ENCODE data around the gene OSBPL10. TPM values are rescaled to one million over a fixed set of nuclear protein-coding genes. Genes with fewer than 3 reads are reported as not detected.

Gene OSBPL10
- polyA plus RNA-seq, 1 donor from 2014 or later, result 2.0 TPM

- Histone ChIP-seq H3K4me3 (ENCODE audit: low read length) (no peak overlapping the region), H4K20me1 (ENCODE audit: insufficient read depth) (no peaks in the 10 kb centered on the region), H3K4me2 (ENCODE audit: low read length) (no peak overlapping the region), H3K9me3 (ENCODE audit: low read length) (no peaks in the 10 kb centered on the region), H3K36me3 (ENCODE audit: insufficient read depth, low read length) (no peaks in the 10 kb centered on the region), H3K9me2 (ENCODE audit: insufficient read depth, low read length) (no peaks in the 10 kb centered on the region), H2AFZ (ENCODE audit: low read depth, low read length) (no peak overlapping the region), H3K27ac (ENCODE audit: low read length) (no peak overlapping the region), H3K27me3 (ENCODE audit: insufficient read depth, low read depth, low read length) (no peaks in the 10 kb centered on the region), H3F3A (ENCODE audit: insufficient read depth, low read length, poor library complexity, severe bottlenecking) (no peaks in the 10 kb centered on the region), H3K79me2 (replicated peaks; ENCODE audit: insufficient read depth, low read length) (no peaks in the 10 kb centered on the region), H3K9ac (ENCODE audit: low read length) (no peak overlapping the region)
- no peak for TF ChIP-seq POLR2AphosphoS5 (IDR thresholded peaks at IDR 0.05)
- no peak for TF ChIP-seq RAD21 (conservative IDR thresholded peaks at IDR 0.05)
- TF ChIP-seq EP300 (conservative IDR thresholded peaks at IDR 0.05; ENCODE audit: poor library complexity, severe bottlenecking), result no peak
- TF ChIP-seq TAF1 (IDR thresholded peaks at IDR 0.05; ENCODE audit: low read depth), result no peak
- no peak for TF ChIP-seq EZH2 (IDR thresholded peaks at IDR 0.05; ENCODE audit: borderline replicate concordance, insufficient read depth, low read length, poor library complexity, severe bottlenecking)
- TF ChIP-seq SMC3 (conservative IDR thresholded peaks at IDR 0.05; ENCODE audit: poor library complexity), result no peak
- TF ChIP-seq REST (IDR thresholded peaks at IDR 0.05; ENCODE audit: borderline replicate concordance), result no peak
- TF ChIP-seq MXI1 (conservative IDR thresholded peaks at IDR 0.05; ENCODE audit: poor library complexity, severe bottlenecking), result no peak
- no peak for TF ChIP-seq CTCF (IDR thresholded peaks at IDR 0.05; ENCODE audit: poor library complexity, severe bottlenecking)
Observed at GRCh38 chr3:31955581-31955980, 25.5 kb downstream of the OSBPL10 start.

GRCh38 chr3:31953636-31954035 is 27.4 kb downstream of the OSBPL10 start:
- no peak overlapping the region for H3K9ac ChIP-seq (ENCODE audit: low read length)
- no peak overlapping the region for H3K27ac ChIP-seq (ENCODE audit: low read length)
- no peaks in the 10 kb centered on the region for H3K27me3 ChIP-seq (ENCODE audit: insufficient read depth, low read depth, low read length)
- H3K4me2 ChIP-seq (ENCODE audit: low read length), result no peak overlapping the region
- no peaks in the 10 kb centered on the region for H3F3A ChIP-seq (ENCODE audit: insufficient read depth, low read length, poor library complexity, severe bottlenecking)
- TF ChIP-seq TAF1 (IDR thresholded peaks at IDR 0.05; ENCODE audit: low read depth) (no peak), EZH2 (IDR thresholded peaks at IDR 0.05; ENCODE audit: borderline replicate concordance, insufficient read depth, low read length, poor library complexity, severe bottlenecking) (no peak), SMC3 (conservative IDR thresholded peaks at IDR 0.05; ENCODE audit: poor library complexity) (no peak), POLR2AphosphoS5 (IDR thresholded peaks at IDR 0.05) (no peak), REST (IDR thresholded peaks at IDR 0.05; ENCODE audit: borderline replicate concordance) (no peak), MXI1 (conservative IDR thresholded peaks at IDR 0.05; ENCODE audit: poor library complexity, severe bottlenecking) (no peak), RAD21 (conservative IDR thresholded peaks at IDR 0.05) (no peak), CTCF (IDR thresholded peaks at IDR 0.05; ENCODE audit: poor library complexity, severe bottlenecking) (no peak), EP300 (conservative IDR thresholded peaks at IDR 0.05; ENCODE audit: poor library complexity, severe bottlenecking) (no peak)
- H3K9me2 ChIP-seq (ENCODE audit: insufficient read depth, low read length), result no peaks in the 10 kb centered on the region
- H2AFZ ChIP-seq (ENCODE audit: low read depth, low read length), result no peak overlapping the region
- no peaks in the 10 kb centered on the region for H3K79me2 ChIP-seq (replicated peaks; ENCODE audit: insufficient read depth, low read length)
- no peaks in the 10 kb centered on the region for H4K20me1 ChIP-seq (ENCODE audit: insufficient read depth)
- H3K9me3 ChIP-seq (ENCODE audit: low read length), result no peaks in the 10 kb centered on the region
- no peak overlapping the region for H3K4me3 ChIP-seq (ENCODE audit: low read length)
- no peaks in the 10 kb centered on the region for H3K36me3 ChIP-seq (ENCODE audit: insufficient read depth, low read length)

Data from neural cell (in vitro differentiated cells).